ENCODE results near the gene TAS2R20.

Gene TAS2R20

DNA sequence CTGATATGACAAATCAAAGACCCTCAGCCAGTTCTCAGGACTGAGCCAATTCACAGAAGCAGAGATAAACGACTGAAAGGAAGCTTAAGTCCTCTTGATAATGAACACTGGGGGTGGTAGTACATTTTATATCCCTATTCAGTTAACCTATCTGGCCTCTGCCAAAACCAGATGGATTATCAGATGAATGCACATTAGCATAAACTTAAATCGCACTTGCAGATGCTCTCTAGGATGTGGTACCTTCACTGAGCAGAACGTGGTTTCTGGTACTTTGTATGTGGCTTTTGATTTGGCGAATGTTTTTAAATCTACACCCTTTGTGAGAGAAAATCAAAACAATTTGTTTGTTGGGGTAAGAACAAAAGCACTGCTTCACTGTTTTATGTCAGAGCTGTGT, 37.9 kb downstream of the TAS2R20 start:
- no peaks in the 10 kb centered on the region for H3K36me3 ChIP-seq
- TF ChIP-seq, protein P1, sequence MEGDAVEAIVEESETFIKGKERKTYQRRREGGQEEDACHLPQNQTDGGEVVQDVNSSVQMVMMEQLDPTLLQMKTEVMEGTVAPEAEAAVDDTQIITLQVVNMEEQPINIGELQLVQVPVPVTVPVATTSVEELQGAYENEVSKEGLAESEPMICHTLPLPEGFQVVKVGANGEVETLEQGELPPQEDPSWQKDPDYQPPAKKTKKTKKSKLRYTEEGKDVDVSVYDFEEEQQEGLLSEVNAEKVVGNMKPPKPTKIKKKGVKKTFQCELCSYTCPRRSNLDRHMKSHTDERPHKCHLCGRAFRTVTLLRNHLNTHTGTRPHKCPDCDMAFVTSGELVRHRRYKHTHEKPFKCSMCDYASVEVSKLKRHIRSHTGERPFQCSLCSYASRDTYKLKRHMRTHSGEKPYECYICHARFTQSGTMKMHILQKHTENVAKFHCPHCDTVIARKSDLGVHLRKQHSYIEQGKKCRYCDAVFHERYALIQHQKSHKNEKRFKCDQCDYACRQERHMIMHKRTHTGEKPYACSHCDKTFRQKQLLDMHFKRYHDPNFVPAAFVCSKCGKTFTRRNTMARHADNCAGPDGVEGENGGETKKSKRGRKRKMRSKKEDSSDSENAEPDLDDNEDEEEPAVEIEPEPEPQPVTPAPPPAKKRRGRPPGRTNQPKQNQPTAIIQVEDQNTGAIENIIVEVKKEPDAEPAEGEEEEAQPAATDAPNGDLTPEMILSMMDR (IDR thresholded peaks at IDR 0.05): no peak
- H3K4me3 ChIP-seq: no peak overlapping the region
- no peak for DNase-seq
- no peaks in the 10 kb centered on the region for H3K4me1 ChIP-seq
- H3K27ac ChIP-seq: no peak overlapping the region
- H3K27me3 ChIP-seq: no peaks in the 10 kb centered on the region
- intact Hi-C loops (cut with DNase I; ENCODE audit: low total_unique reads): no loop called here
- peaks cover 0 to 5% (median 0%) of the 10 kb centered on the region in 3 donors for H3K9me3 ChIP-seq

- intact Hi-C loops (cut with DNase I; ENCODE audit: low total_unique reads): no loop called here
- H3K9me3 ChIP-seq: peaks cover 0 to 5% (median 0%) of the 10 kb centered on the region in 3 donors
- no peak for DNase-seq
Observed at GRCh38 chr12:10959804-10960203, 38.3 kb downstream of the TAS2R20 start.

GRCh38 chr12:10957741-10958140, 40.4 kb downstream of the TAS2R20 start:
- no peaks in the 10 kb centered on the region for H3K27me3 ChIP-seq
- no peak for DNase-seq
- H3K9me3 ChIP-seq: peaks cover 0 to 9% (median 0%) of the 10 kb centered on the region in 3 donors
- H3K4me3 ChIP-seq: no peak overlapping the region
- no peaks in the 10 kb centered on the region for H3K36me3 ChIP-seq
- H3K4me1 ChIP-seq: peaks cover 0 to 11% (median 0%) of the 10 kb centered on the region in 4 donors
- TF ChIP-seq, protein P1 (IDR thresholded peaks at IDR 0.05): no peak
- H3K27ac ChIP-seq: no peak overlapping the region
- intact Hi-C loops (cut with DNase I; ENCODE audit: low total_unique reads): no loop called here

More at GRCh38 chr12:10959804-10960203, 38.3 kb downstream of the TAS2R20 start:
- Histone ChIP-seq H3K27me3 (no peaks in the 10 kb centered on the region), H3K4me1 (no peaks in the 10 kb centered on the region), H3K27ac (no peak overlapping the region), H3K36me3 (no peaks in the 10 kb centered on the region), H3K4me3 (no peak overlapping the region)
- TF ChIP-seq, protein P1 (IDR thresholded peaks at IDR 0.05): no peak

- Histone ChIP-seq H3K27me3 (no peaks in the 10 kb centered on the region), H3K27ac (no peak overlapping the region), H3K36me3 (no peaks in the 10 kb centered on the region), H3K4me3 (no peak overlapping the region), H3K9me3 (peaks cover 0 to 9% (median 0%) of the 10 kb centered on the region in 3 donors), H3K4me1 (peaks cover 0 to 14% (median 0%) of the 10 kb centered on the region in 4 donors)
- TF ChIP-seq, protein P1 (IDR thresholded peaks at IDR 0.05): no peak
- intact Hi-C loops (cut with DNase I; ENCODE audit: low total_unique reads): no loop called here
- no peak for DNase-seq
Observed at GRCh38 chr12:10956085-10956484, 42.0 kb downstream of the TAS2R20 start.

GRCh38 chr12:10952645-10953044, 45.5 kb downstream of the TAS2R20 start:
- H3K36me3 ChIP-seq: no peaks in the 10 kb centered on the region
- peaks cover 0 to 14% (median 0%) of the 10 kb centered on the region in 4 donors for H3K4me1 ChIP-seq
- intact Hi-C loops (cut with DNase I; ENCODE audit: low total_unique reads): no loop called here
- H3K4me3 ChIP-seq: no peak overlapping the region
- DNase-seq: no peak
- H3K27ac ChIP-seq: no peak overlapping the region
- no peaks in the 10 kb centered on the region for H3K27me3 ChIP-seq
- TF ChIP-seq, protein P1 (IDR thresholded peaks at IDR 0.05): no peak
- H3K9me3 ChIP-seq: peaks cover 0 to 9% (median 0%) of the 10 kb centered on the region in 3 donors

Data from tibial artery (tissue), 4 donors.